Ascending aorta (tissue), 2 donors: Measurements from ENCODE around the gene EEF2. TPM values are rescaled to one million over a fixed set of nuclear protein-coding genes. Genes with fewer than 3 reads are reported as not detected.

Source experiments
- DNase-seq, 2 donors: peaks; one replicate each; pipeline ENCODE4 v3.0.0-alpha.2; 2019; ENCODE audit warnings: low spot score in 2 of 2
- H3K27ac ChIP-seq, 2 donors: fragments of 200-600 bp; sonication (generic); one replicate each; pipeline ENCODE4 v1.5.1; 2016 to 2017; ENCODE audit warnings: mild to moderate bottlenecking in 1 of 2
- H3K27me3 ChIP-seq: fragments of 200-600 bp; sonication (generic); one replicate; pipeline ENCODE4 v1.5.1; 2017
- H3K36me3 ChIP-seq, 2 donors: fragments of 200-600 bp; sonication (generic); one replicate each; pipeline ENCODE4 v1.5.1; 2016
- H3K4me1 ChIP-seq, 2 donors: fragments of 200-600 bp; sonication (generic); one replicate each; pipeline ENCODE4 v1.5.1; 2016 to 2017; ENCODE audit warnings: mild to moderate bottlenecking in 1 of 2
- H3K4me3 ChIP-seq, 2 donors: fragments of 200-600 bp; sonication (generic); one replicate each; pipeline ENCODE4 v1.5.1; 2016 to 2017; ENCODE audit warnings: mild to moderate bottlenecking in 1 of 2
- H3K9me3 ChIP-seq, 2 donors: fragments of 200-600 bp; sonication (generic); one replicate each; pipeline ENCODE4 v1.5.1; 2016
- intact Hi-C: fragments of 100-400 bp; cut with DNase I; formaldehyde crosslinking; loops from one replicate; pipeline ENCODE4 v1.15.1; 2023
- total RNA-seq: library from RNA; depleted of rRNA; stranded (reverse); fragments of >200 nt; gene quantifications from one replicate; pipeline ENCODE4 v1.1.0, GENCODE V29; 2016
- TF ChIP-seq, protein P1 (sequence below), 3 experiments: fragments of 200-600 bp in 2 of 3; fragments of 450-650 bp in 1 of 3; sonication (generic) in 2 of 3; IDR thresholded peaks; one replicate each; pipeline ENCODE4 v1.5.1; 2016 to 2019; ENCODE audit warnings: antibody characterized with exemption in 3 of 3, mild to moderate bottlenecking in 1 of 3, moderate library complexity in 1 of 3

The EEF2 gene
- total RNA-seq, 1 donor from 2014 or later, result 1,544 TPM

GRCh38 chr19:3964256-3965194, 20.7 kb downstream of the EEF2 start:
- intact Hi-C loops, result loop anchor here (5.0 kb wide), 2 partner anchors 103 to 292 kb away; partner anchors contain the start of gene ZBTB7A
- DNase-seq, result no peak
- Histone ChIP-seq H3K36me3 (peaks cover 84 to 88% of the 10 kb centered on the region in 2 donors), H3K27me3 (no peaks in the 10 kb centered on the region), H3K4me1 (peaks cover 24 to 39% of the 10 kb centered on the region in 2 donors), H3K9me3 (no peaks in the 10 kb centered on the region), H3K4me3 (no peak overlapping the region), H3K27ac (no peak overlapping the region)
- TF ChIP-seq, protein P1, sequence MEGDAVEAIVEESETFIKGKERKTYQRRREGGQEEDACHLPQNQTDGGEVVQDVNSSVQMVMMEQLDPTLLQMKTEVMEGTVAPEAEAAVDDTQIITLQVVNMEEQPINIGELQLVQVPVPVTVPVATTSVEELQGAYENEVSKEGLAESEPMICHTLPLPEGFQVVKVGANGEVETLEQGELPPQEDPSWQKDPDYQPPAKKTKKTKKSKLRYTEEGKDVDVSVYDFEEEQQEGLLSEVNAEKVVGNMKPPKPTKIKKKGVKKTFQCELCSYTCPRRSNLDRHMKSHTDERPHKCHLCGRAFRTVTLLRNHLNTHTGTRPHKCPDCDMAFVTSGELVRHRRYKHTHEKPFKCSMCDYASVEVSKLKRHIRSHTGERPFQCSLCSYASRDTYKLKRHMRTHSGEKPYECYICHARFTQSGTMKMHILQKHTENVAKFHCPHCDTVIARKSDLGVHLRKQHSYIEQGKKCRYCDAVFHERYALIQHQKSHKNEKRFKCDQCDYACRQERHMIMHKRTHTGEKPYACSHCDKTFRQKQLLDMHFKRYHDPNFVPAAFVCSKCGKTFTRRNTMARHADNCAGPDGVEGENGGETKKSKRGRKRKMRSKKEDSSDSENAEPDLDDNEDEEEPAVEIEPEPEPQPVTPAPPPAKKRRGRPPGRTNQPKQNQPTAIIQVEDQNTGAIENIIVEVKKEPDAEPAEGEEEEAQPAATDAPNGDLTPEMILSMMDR (IDR thresholded peaks at IDR 0.05), result no peak

- no peak overlapping the region for H3K4me3 ChIP-seq
- TF ChIP-seq, protein P1 (IDR thresholded peaks at IDR 0.05), result no peak
- no peaks in the 10 kb centered on the region for H3K9me3 ChIP-seq
- H3K27me3 ChIP-seq, result no peaks in the 10 kb centered on the region
- DNase-seq, result no peak
- H3K36me3 ChIP-seq, result peaks cover 93 to 96% of the 10 kb centered on the region in 2 donors
- peaks cover 23 to 34% of the 10 kb centered on the region in 2 donors for H3K4me1 ChIP-seq
- no peak overlapping the region for H3K27ac ChIP-seq
- intact Hi-C loops, result no loop called here
Measured at GRCh38 chr19:3963458-3964255, 21.6 kb downstream of the EEF2 start.

DNA sequence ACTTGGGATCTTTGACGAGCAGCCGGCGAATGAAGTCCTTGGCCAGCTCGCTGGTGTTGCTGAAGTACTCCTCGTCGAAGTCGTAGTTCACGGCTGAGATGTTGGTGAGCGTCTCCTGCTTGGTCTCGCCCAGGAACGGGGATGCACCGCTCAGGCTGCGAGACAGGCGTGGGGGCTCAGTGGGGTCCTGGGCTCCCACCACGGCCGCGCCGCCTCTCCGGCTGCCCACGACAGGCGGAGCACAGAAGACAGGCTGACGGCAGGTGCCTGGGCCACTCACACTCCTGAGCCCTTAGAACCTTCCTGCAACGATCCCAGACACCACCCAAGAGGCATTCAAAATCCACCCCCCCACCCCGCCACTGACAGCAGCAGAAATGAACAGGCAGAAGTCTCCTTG, 24.3 kb downstream of the EEF2 start:
- Histone ChIP-seq H3K4me1 (peaks cover 1 to 13% of the 10 kb centered on the region in 2 donors), H3K9me3 (no peaks in the 10 kb centered on the region), H3K27ac (no peak overlapping the region), H3K4me3 (no peak overlapping the region), H3K36me3 (peaks cover 90 to 96% of the 10 kb centered on the region in 2 donors), H3K27me3 (no peaks in the 10 kb centered on the region)
- no peak for DNase-seq
- intact Hi-C loops, result no loop called here
- TF ChIP-seq, protein P1 (IDR thresholded peaks at IDR 0.05), result no peak

DNA sequence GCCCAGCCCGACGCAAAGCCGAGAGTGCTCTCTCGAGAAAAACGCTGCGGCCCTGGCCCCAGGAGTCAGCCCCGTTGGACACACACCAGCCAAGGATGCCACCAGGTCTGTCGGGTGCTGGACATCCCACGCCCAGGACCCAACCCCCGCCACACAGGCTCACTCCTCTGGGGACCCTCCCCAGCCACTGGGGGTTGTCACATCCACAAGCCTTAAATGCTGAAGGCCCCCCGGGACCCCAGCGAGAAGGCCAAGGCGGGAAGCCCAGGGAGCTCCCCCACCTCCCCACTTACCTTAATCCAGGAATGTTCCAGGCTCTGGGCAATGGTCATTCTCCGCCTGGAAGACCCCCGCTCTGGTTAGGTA, 25.5 kb downstream of the EEF2 start:
- intact Hi-C loops, result no loop called here
- TF ChIP-seq, protein P1 (IDR thresholded peaks at IDR 0.05), result no peak
- Histone ChIP-seq H3K36me3 (peaks cover 88 to 90% of the 10 kb centered on the region in 2 donors), H3K4me3 (no peak overlapping the region), H3K27ac (no peak overlapping the region), H3K9me3 (no peaks in the 10 kb centered on the region), H3K4me1 (peaks cover 0 to 3% of the 10 kb centered on the region in 2 donors), H3K27me3 (no peaks in the 10 kb centered on the region)
- DNase-seq, result no peak

GRCh38 chr19:3958836-3959765, 26.2 kb downstream of the EEF2 start:
- TF ChIP-seq, protein P1 (IDR thresholded peaks at IDR 0.05), result no peak
- Histone ChIP-seq H3K4me1 (peaks cover 0 to 3% of the 10 kb centered on the region in 2 donors), H3K36me3 (peaks cover 81 to 83% of the 10 kb centered on the region in 2 donors), H3K9me3 (no peaks in the 10 kb centered on the region), H3K27me3 (no peaks in the 10 kb centered on the region), H3K4me3 (no peak overlapping the region), H3K27ac (peak overlapping the region in 1 of 2 donors; percentile 53)
- intact Hi-C loops, result no loop called here
- no peak for DNase-seq
